Astrocyte of the cerebellum (primary cell): Measurements from ENCODE around the gene CCDC170.
"Not testable (repeated sequence)": the region's sequence is repeated elsewhere in the genome, so short reads cannot be mapped to it uniquely, and the experiment has no call there.

Source experiments
- DNase-seq: peaks from one replicate; pipeline ENCODE4 v3.0.0-alpha.2; 2011; ENCODE audit warnings: low read depth
- H3K4me3 ChIP-seq: 2 replicates; pipeline ENCODE4 v1.5.1; 2011; ENCODE audit warnings: mild to moderate bottlenecking, low read depth, low read length, moderate library complexity
- CTCF ChIP-seq: IDR thresholded peaks from 2 replicates; pipeline ENCODE4 v1.5.1; 2012; ENCODE audit warnings: low read length, low read depth, moderate library complexity, mild to moderate bottlenecking; ENCODE audit errors: missing control alignments
- in situ Hi-C: cut with HindIII; loops from 2 replicates; pipeline ENCODE4 v1.10.0; 2017; ENCODE audit warnings: low sequenced_read_pairs

The CCDC170 gene

GRCh38 chr6:151451950-151452749, 41.7 kb upstream of the CCDC170 start, which contains the start of gene RMND1:
Gene RMND1 (minus strand): TSS chr6:151452126. CDS start chr6:151445811, 6,315 bp downstream.
- in situ Hi-C loops: no loop called here
- H3K4me3 ChIP-seq: peak within 1 kb of the TSS; percentile 93
- TF ChIP-seq CTCF: no peak
- peak; percentile 100 for DNase-seq

GRCh38 chr6:151452750-151453427, 40.9 kb upstream of the CCDC170 start:
- TF ChIP-seq CTCF: no peak
- DNase-seq: no peak
- in situ Hi-C loops: no loop called here
- H3K4me3 ChIP-seq: peak overlapping the region; percentile 93

GRCh38 chr6:151455751-151456398, 37.9 kb upstream of the CCDC170 start:
- H3K4me3 ChIP-seq, DNase-seq, in situ Hi-C loops: not testable (repeated sequence)

GRCh38 chr6:151461673-151462072, 32.1 kb upstream of the CCDC170 start:
- in situ Hi-C loops: no loop called here
- no peak overlapping the region for H3K4me3 ChIP-seq
- no peak for DNase-seq
- TF ChIP-seq CTCF: no peak

GRCh38 chr6:151464702-151465101, 29.1 kb upstream of the CCDC170 start:
- in situ Hi-C loops: no loop called here
- no peak overlapping the region for H3K4me3 ChIP-seq
- DNase-seq: no peak
- no peak for TF ChIP-seq CTCF

- DNase-seq: no peak
- in situ Hi-C loops: no loop called here
- no peak overlapping the region for H3K4me3 ChIP-seq
- peak; percentile 69 for TF ChIP-seq CTCF
Observed at GRCh38 chr6:151475653-151476523, 17.9 kb upstream of the CCDC170 start.
